Sigmoid colon (tissue), 7 donors: ENCODE measurements around the gene RASIP1. TPM values are rescaled to one million over a fixed set of nuclear protein-coding genes. Genes with fewer than 3 reads are reported as not detected.

Experiments used
- DNase-seq: peaks from one replicate; pipeline ENCODE4 v3.0.0-alpha.2; 2019
- H3K27ac ChIP-seq, 4 donors: fragments of 200-600 bp; sonication (generic); one replicate each; pipeline ENCODE4 v1.5.1; 2016 to 2019; ENCODE audit warnings: mild to moderate bottlenecking in 1 of 4
- H3K27me3 ChIP-seq, 3 donors: fragments of 200-600 bp; sonication (generic); one replicate each; pipeline ENCODE4 v1.5.1; 2019; ENCODE audit warnings: mild to moderate bottlenecking in 1 of 3
- H3K36me3 ChIP-seq, 4 donors: fragments of 200-600 bp; sonication (generic); one replicate each; pipeline ENCODE4 v1.5.1; 2016 to 2019
- H3K4me1 ChIP-seq, 4 donors: fragments of 200-600 bp; sonication (generic); one replicate each; pipeline ENCODE4 v1.5.1; 2017 to 2019
- H3K4me3 ChIP-seq, 4 donors: fragments of 200-600 bp; sonication (generic); one replicate each; pipeline ENCODE4 v1.5.1; 2017 to 2019; ENCODE audit warnings: mild to moderate bottlenecking in 2 of 4, moderate library complexity in 1 of 4
- H3K9me3 ChIP-seq, 4 donors: fragments of 200-600 bp in 3 of 4; sonication (generic) in 3 of 4; one replicate each; pipeline versions ENCODE4 v1.5.1 to v1.6.1; 2013 to 2019
- CTCF ChIP-seq, 4 experiments: fragments of 450-650 bp in 3 of 4; fragments of 200-600 bp in 1 of 4; IDR thresholded peaks; one replicate each; pipeline ENCODE4 v1.5.1; 2016 to 2019; ENCODE audit warnings: antibody characterized with exemption in 4 of 4, mild to moderate bottlenecking in 3 of 4, moderate library complexity in 2 of 4
- EP300 ChIP-seq, 4 donors: sonication (generic); formaldehyde crosslinking; IDR thresholded peaks; one replicate each; pipeline ENCODE4 v1.6.1; 2017; ENCODE audit warnings: antibody characterized with exemption in 4 of 4
- POLR2A ChIP-seq, 2 donors: fragments of 450-650 bp; IDR thresholded peaks; one replicate each; pipeline ENCODE4 v1.6.1; 2016; ENCODE audit warnings: antibody characterized with exemption in 2 of 2, mild to moderate bottlenecking in 2 of 2, moderate library complexity in 2 of 2
- POLR2AphosphoS5 ChIP-seq, 4 donors: sonication (generic); formaldehyde crosslinking; IDR thresholded peaks; one replicate each; pipeline ENCODE4 v1.6.1; 2017; ENCODE audit warnings: antibody characterized with exemption in 4 of 4
- WGBS, 2 donors: extraction: QIAGEN DNeasy Blood & Tissue Kit; methylation state at CpG; one replicate each; pipeline ENCODE4 v1.1.7; 2013; 5-methylcytosine and 5-hydroxymethylcytosine counted together
- intact Hi-C: fragments of 100-400 bp; cut with DNase I; formaldehyde crosslinking; loops from one replicate; pipeline ENCODE4 v1.15.1; 2023
- polyA plus RNA-seq, 3 donors: library from polyadenylated mRNA; stranded (reverse); fragments of 200-250 nt; gene quantifications; one replicate each; pipeline ENCODE4 v1.2.3, GENCODE V29; 2013
- total RNA-seq, 4 donors: library from RNA; depleted of rRNA; stranded (reverse); fragments of >200 nt; gene quantifications; one replicate each; pipeline ENCODE4 v1.1.0, GENCODE V29; 2016
- donor health status: healthy with polysubstance abuse.
- donor health status: Bipolar disorder and iron deficiency.
- donor health status: healthy.

Gene RASIP1
- total and polyA plus RNA-seq, 7 donors = 0.69 to 11.4 (median 6.0) TPM

GRCh38 chr19:48779636-48780035 is 39.2 kb upstream of the RASIP1 start:
- intact Hi-C loops = no loop called here
- H3K27ac ChIP-seq = no peak overlapping the region
- 13 to 45% methylated on average over 1 of the region's 1 CpG for WGBS, 2 donors
- TF ChIP-seq POLR2A (IDR thresholded peaks at IDR 0.05) (no peak), CTCF (IDR thresholded peaks at IDR 0.05) (no peak), EP300 (IDR thresholded peaks at IDR 0.05) (no peak)
- peaks cover 0 to 14% (median 6%) of the 10 kb centered on the region in 4 donors for H3K4me1 ChIP-seq
- no peak for DNase-seq
- H3K36me3 ChIP-seq = no peaks in the 10 kb centered on the region
- H3K27me3 ChIP-seq = no peaks in the 10 kb centered on the region
- no peak overlapping the region for H3K4me3 ChIP-seq
- no peaks in the 10 kb centered on the region for H3K9me3 ChIP-seq

GRCh38 chr19:48777720-48778119 is 37.3 kb upstream of the RASIP1 start:
- Histone ChIP-seq H3K9me3 (no peaks in the 10 kb centered on the region), H3K36me3 (no peaks in the 10 kb centered on the region), H3K27ac (no peak overlapping the region), H3K4me1 (peaks cover 0 to 14% (median 6%) of the 10 kb centered on the region in 4 donors), H3K4me3 (no peak overlapping the region), H3K27me3 (no peaks in the 10 kb centered on the region)
- DNase-seq = no peak
- intact Hi-C loops = no loop called here
- WGBS, 2 donors = 78 to 92% methylated on average over 12 of the region's 12 CpGs
- no peak for TF ChIP-seq POLR2AphosphoS5 (IDR thresholded peaks at IDR 0.05)
- TF ChIP-seq EP300 (IDR thresholded peaks at IDR 0.05) = no peak
- TF ChIP-seq CTCF (IDR thresholded peaks at IDR 0.05) = no peak
- no peak for TF ChIP-seq POLR2A (IDR thresholded peaks at IDR 0.05)

GRCh38 chr19:48777139-48777538 is 36.7 kb upstream of the RASIP1 start:
- 50 to 87% methylated on average over 5 of the region's 5 CpGs for WGBS, 2 donors
- H3K27ac ChIP-seq = no peak overlapping the region
- no peak for TF ChIP-seq EP300 (IDR thresholded peaks at IDR 0.05)
- no peak for TF ChIP-seq POLR2A (IDR thresholded peaks at IDR 0.05)
- no peak for TF ChIP-seq POLR2AphosphoS5 (IDR thresholded peaks at IDR 0.05)
- no peak for TF ChIP-seq CTCF (IDR thresholded peaks at IDR 0.05)
- no peaks in the 10 kb centered on the region for H3K36me3 ChIP-seq
- no peaks in the 10 kb centered on the region for H3K9me3 ChIP-seq
- H3K27me3 ChIP-seq = no peaks in the 10 kb centered on the region
- intact Hi-C loops = no loop called here
- no peak for DNase-seq
- H3K4me3 ChIP-seq = no peak overlapping the region
- H3K4me1 ChIP-seq = peaks cover 0 to 10% (median 6%) of the 10 kb centered on the region in 4 donors

- 38 to 78% methylated on average over 13 of the region's 13 CpGs for WGBS, 2 donors
- Histone ChIP-seq H3K4me3 (no peak overlapping the region), H3K27me3 (peaks cover 0 to 3% (median 0%) of the 10 kb centered on the region in 3 donors), H3K9me3 (no peaks in the 10 kb centered on the region), H3K27ac (no peak overlapping the region), H3K36me3 (no peaks in the 10 kb centered on the region), H3K4me1 (no peaks in the 10 kb centered on the region)
- intact Hi-C loops = no loop called here
- DNase-seq = no peak
- TF ChIP-seq POLR2A (IDR thresholded peaks at IDR 0.05) (no peak), POLR2AphosphoS5 (IDR thresholded peaks at IDR 0.05) (no peak), EP300 (IDR thresholded peaks at IDR 0.05) (no peak), CTCF (IDR thresholded peaks at IDR 0.05) (no peak)
These were observed 32.1 kb upstream of the RASIP1 start for GRCh38 chr19:48772503-48772953.
